Astrocyte (in vitro differentiated cells and primary cell): Measurements from ENCODE around the gene C11orf71. TPM values are rescaled to one million over a fixed set of nuclear protein-coding genes. Genes with fewer than 3 reads are reported as not detected.
A peak's percentile ranks its signal among the peaks of the same experiment; 100 is the strongest.

ENCODE experiments used
- DNase-seq: peaks from one replicate; pipeline ENCODE4 v3.0.0-alpha.2; 2010; ENCODE audit warnings: low read depth
- FAIRE-seq: peaks from 2 replicates; lab custom pipeline; 2011; peaks lifted over from hg19 to GRCh38; lab: Jason Lieb, UNC
- H2AFZ ChIP-seq: 2 replicates; pipeline ENCODE4 v1.6.0; 2012; ENCODE audit warnings: low read depth, low read length, inconsistent platforms
- H3K27ac ChIP-seq: 2 replicates; pipeline ENCODE4 v1.5.1; 2011; ENCODE audit warnings: low read depth, low read length, inconsistent platforms
- H3K27me3 ChIP-seq: 2 replicates; pipeline ENCODE4 v1.6.0; 2011; ENCODE audit warnings: low read length, inconsistent platforms; ENCODE audit not compliant: insufficient read depth
- H3K36me3 ChIP-seq: 2 replicates; pipeline ENCODE4 v1.5.1; 2011; ENCODE audit warnings: low read length, inconsistent platforms; ENCODE audit not compliant: insufficient read depth
- H3K4me1 ChIP-seq: 2 replicates; pipeline ENCODE4 v1.5.1; 2011; ENCODE audit warnings: low read length, inconsistent platforms; ENCODE audit not compliant: insufficient read depth
- H3K4me2 ChIP-seq: 2 replicates; pipeline ENCODE4 v1.6.0; 2012; ENCODE audit warnings: low read length, inconsistent platforms
- H3K4me3 ChIP-seq: 2 replicates; pipeline ENCODE4 v1.5.1; 2011; ENCODE audit warnings: low read depth, mild to moderate bottlenecking, low read length, inconsistent platforms; ENCODE audit not compliant: insufficient read depth
- H3K79me2 ChIP-seq: 2 replicates; pipeline ENCODE4 v1.6.0; 2012; ENCODE audit warnings: mild to moderate bottlenecking, low read length, inconsistent platforms; ENCODE audit not compliant: insufficient read depth
- H3K9ac ChIP-seq: 2 replicates; pipeline ENCODE4 v1.6.0; 2012; ENCODE audit warnings: mild to moderate bottlenecking, low read length, inconsistent platforms
- H3K9me3 ChIP-seq: 2 replicates; pipeline ENCODE4 v1.5.1; 2012; ENCODE audit warnings: low read depth, mild to moderate bottlenecking, low read length, inconsistent platforms; ENCODE audit not compliant: insufficient read depth
- H4K20me1 ChIP-seq: 2 replicates; pipeline ENCODE4 v1.6.0; 2012; ENCODE audit warnings: low read length, inconsistent platforms; ENCODE audit not compliant: insufficient read depth
- H3K27ac Mint-ChIP-seq: one replicate; pipeline ENCODE4 v1.8.0; 2021; ENCODE audit warnings: mild to moderate bottlenecking, mixed read lengths; ENCODE audit not compliant: unreplicated experiment
- H3K27me3 Mint-ChIP-seq: one replicate; pipeline ENCODE4 v1.8.0; 2021; ENCODE audit warnings: low read depth, mixed read lengths; ENCODE audit not compliant: unreplicated experiment
- H3K36me3 Mint-ChIP-seq: one replicate; pipeline ENCODE4 v1.8.0; 2021; ENCODE audit warnings: low read depth, mixed read lengths; ENCODE audit not compliant: unreplicated experiment
- H3K4me1 Mint-ChIP-seq: one replicate; pipeline ENCODE4 v1.8.0; 2021; ENCODE audit warnings: low read depth, mixed read lengths; ENCODE audit not compliant: unreplicated experiment
- H3K4me3 Mint-ChIP-seq: one replicate; pipeline ENCODE4 v1.8.0; 2021; ENCODE audit warnings: mild to moderate bottlenecking, moderate library complexity, mixed read lengths; ENCODE audit not compliant: unreplicated experiment
- H3K9me3 Mint-ChIP-seq: one replicate; pipeline ENCODE4 v1.8.0; 2021; ENCODE audit warnings: mild to moderate bottlenecking, mixed read lengths; ENCODE audit not compliant: unreplicated experiment
- EZH2 ChIP-seq: IDR thresholded peaks from 2 replicates; pipeline ENCODE4 v1.6.1; 2012; ENCODE audit warnings: mild to moderate bottlenecking, low read length, inconsistent platforms; ENCODE audit not compliant: insufficient read depth
- total RNA-seq: library from RNA; stranded (reverse); gene quantifications from 2 replicates; pipeline ENCODE4 v1.2.1, GENCODE V29; 2021
- TF ChIP-seq, protein P1 (sequence below): IDR thresholded peaks from 2 replicates; pipeline ENCODE4 v1.5.1; 2011; ENCODE audit warnings: low read depth, mild to moderate bottlenecking, inconsistent platforms, low read length, moderate library complexity; ENCODE audit not compliant: insufficient read depth

The C11orf71 gene
- total RNA-seq, 1 donor from 2014 or later, result 2.2 TPM

DNA sequence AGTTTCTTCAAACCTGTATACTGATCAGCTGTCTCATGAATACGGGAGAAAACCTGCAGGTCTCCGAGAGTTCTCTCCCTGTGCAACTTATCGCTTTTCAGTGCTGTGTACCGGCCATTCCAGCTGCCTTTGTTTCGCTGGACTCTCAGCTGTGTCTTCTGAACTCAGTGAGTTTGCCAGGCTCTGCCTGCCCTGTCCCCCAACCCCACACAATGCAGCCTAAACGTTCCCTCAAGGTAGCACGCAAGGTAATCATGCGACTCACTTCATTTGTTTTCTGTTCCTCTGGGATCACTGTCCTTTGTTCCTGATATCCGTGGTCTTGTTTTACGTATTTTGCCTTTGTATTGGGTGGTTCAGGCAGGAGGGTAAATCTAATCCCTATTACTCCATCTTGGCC, 13.6 kb upstream of the C11orf71 start:
- Mint-ChIP-seq H3K4me1 (peaks cover 11% of the 10 kb centered on the region), H3K9me3 (no peaks in the 10 kb centered on the region), H3K36me3 (peaks cover 8% of the 10 kb centered on the region), H3K27me3 (no peaks in the 10 kb centered on the region), H3K4me3 (no peak overlapping the region), H3K27ac (no peak overlapping the region)
- H4K20me1 ChIP-seq, result no peaks in the 10 kb centered on the region
- H3K4me2 ChIP-seq, result no peak overlapping the region
- no peak overlapping the region for H2AFZ ChIP-seq
- no peak overlapping the region for H3K4me3 ChIP-seq
- DNase-seq (no peak), FAIRE-seq (no peak)
- H3K9ac ChIP-seq, result no peak overlapping the region
- peaks cover 9% of the 10 kb centered on the region for H3K36me3 ChIP-seq
- peaks cover 2% of the 10 kb centered on the region for H3K79me2 ChIP-seq
- no peaks in the 10 kb centered on the region for H3K27me3 ChIP-seq
- TF ChIP-seq, protein P1, sequence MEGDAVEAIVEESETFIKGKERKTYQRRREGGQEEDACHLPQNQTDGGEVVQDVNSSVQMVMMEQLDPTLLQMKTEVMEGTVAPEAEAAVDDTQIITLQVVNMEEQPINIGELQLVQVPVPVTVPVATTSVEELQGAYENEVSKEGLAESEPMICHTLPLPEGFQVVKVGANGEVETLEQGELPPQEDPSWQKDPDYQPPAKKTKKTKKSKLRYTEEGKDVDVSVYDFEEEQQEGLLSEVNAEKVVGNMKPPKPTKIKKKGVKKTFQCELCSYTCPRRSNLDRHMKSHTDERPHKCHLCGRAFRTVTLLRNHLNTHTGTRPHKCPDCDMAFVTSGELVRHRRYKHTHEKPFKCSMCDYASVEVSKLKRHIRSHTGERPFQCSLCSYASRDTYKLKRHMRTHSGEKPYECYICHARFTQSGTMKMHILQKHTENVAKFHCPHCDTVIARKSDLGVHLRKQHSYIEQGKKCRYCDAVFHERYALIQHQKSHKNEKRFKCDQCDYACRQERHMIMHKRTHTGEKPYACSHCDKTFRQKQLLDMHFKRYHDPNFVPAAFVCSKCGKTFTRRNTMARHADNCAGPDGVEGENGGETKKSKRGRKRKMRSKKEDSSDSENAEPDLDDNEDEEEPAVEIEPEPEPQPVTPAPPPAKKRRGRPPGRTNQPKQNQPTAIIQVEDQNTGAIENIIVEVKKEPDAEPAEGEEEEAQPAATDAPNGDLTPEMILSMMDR, result no peak
- no peak for TF ChIP-seq EZH2
- H3K9me3 ChIP-seq, result no peaks in the 10 kb centered on the region
- H3K27ac ChIP-seq, result no peak overlapping the region
- peaks cover 6% of the 10 kb centered on the region for H3K4me1 ChIP-seq

DNA sequence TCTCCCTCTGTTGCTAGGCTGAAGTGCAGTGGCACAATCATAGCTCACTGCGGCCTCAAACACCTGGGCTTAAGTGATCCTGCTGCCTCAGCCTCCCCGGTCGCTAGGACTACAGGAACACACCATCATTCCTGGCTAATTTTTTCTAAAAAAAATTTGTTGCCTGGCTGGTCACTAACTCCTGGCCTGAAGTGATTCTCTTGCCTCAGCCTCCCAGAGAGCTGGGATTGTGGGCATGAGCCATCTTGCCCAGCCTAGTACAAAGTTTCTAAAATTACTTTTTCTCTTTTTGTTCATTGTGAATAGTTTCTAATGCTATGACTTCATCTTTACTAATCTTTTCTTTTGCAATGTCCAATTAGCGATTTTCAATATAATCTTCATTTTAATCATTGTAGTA, 12.6 kb upstream of the C11orf71 start:
- Histone ChIP-seq H3K27me3 (no peaks in the 10 kb centered on the region), H3K9me3 (no peaks in the 10 kb centered on the region), H3K27ac (no peak overlapping the region), H2AFZ (no peak overlapping the region), H3K4me1 (peaks cover 6% of the 10 kb centered on the region), H3K79me2 (peaks cover 6% of the 10 kb centered on the region), H3K4me3 (no peak overlapping the region), H3K9ac (no peak overlapping the region), H4K20me1 (no peaks in the 10 kb centered on the region), H3K4me2 (no peak overlapping the region), H3K36me3 (peaks cover 19% of the 10 kb centered on the region)
- Mint-ChIP-seq H3K27ac (no peak overlapping the region), H3K4me3 (no peak overlapping the region), H3K36me3 (peaks cover 8% of the 10 kb centered on the region), H3K27me3 (no peaks in the 10 kb centered on the region), H3K4me1 (peaks cover 11% of the 10 kb centered on the region), H3K9me3 (no peaks in the 10 kb centered on the region)
- DNase-seq, result no peak
- FAIRE-seq, result no peak
- no peak for TF ChIP-seq EZH2
- TF ChIP-seq, protein P1, result no peak

DNA sequence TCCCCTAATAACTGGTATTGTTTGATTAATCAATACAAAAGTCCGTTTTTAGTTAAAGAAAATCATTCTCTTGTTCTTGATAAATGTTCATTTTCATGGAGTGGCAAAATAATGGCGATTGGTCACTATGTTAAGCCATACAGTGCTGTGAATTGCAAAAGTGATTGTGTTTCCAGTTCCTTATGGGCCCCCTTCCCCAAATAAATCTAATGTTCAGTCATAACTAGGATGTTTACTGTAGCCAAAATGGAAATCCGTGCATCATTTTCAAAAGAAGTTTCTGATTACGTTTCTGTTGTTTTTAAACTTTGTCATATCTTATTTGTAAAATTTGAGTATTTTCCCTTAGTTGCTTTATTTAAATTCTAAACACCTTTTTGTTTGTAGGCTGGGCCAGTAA, 1.0 kb upstream of the C11orf71 start:
- H4K20me1 ChIP-seq, result peaks cover 20% of the 10 kb centered on the region
- no peak overlapping the region for H2AFZ ChIP-seq
- H3K27ac ChIP-seq, result peak overlapping the region; percentile 100

More for the DNA sequence above, 1.0 kb upstream of the C11orf71 start:
- peak overlapping the region; percentile 99 for H3K27ac Mint-ChIP-seq
- no peaks in the 10 kb centered on the region for H3K27me3 ChIP-seq
- H3K4me2 ChIP-seq, result peak overlapping the region; percentile 89
- no peak for FAIRE-seq
- H3K4me3 Mint-ChIP-seq, result peak overlapping the region; percentile 94
- no peak for DNase-seq
- no peaks in the 10 kb centered on the region for H3K9me3 Mint-ChIP-seq
- no peaks in the 10 kb centered on the region for H3K9me3 ChIP-seq
- H3K9ac ChIP-seq, result peak overlapping the region; percentile 100
- H3K4me1 ChIP-seq, result peaks cover 16% of the 10 kb centered on the region
- peaks cover 35% of the 10 kb centered on the region for H3K4me1 Mint-ChIP-seq
- no peaks in the 10 kb centered on the region for H3K27me3 Mint-ChIP-seq
- no peak for TF ChIP-seq EZH2
- TF ChIP-seq, protein P1, result no peak
- peaks cover 9% of the 10 kb centered on the region for H3K36me3 Mint-ChIP-seq
- peaks cover 23% of the 10 kb centered on the region for H3K36me3 ChIP-seq
- peaks cover 74% of the 10 kb centered on the region for H3K79me2 ChIP-seq
- H3K4me3 ChIP-seq, result peak overlapping the region; percentile 99
